IMR-90 (cell line): ENCODE results near the gene TBC1D4.

Source experiments
- BHLHE40 ChIP-seq: fragments of 150-350 bp; IDR thresholded peaks from 2 replicates; pipeline ENCODE4 v1.6.1; 2016; ENCODE audit warnings: mild to moderate bottlenecking, low read depth, low read length
- CEBPB ChIP-seq: IDR thresholded peaks from 2 replicates; pipeline ENCODE4 v1.6.1; 2012; ENCODE audit warnings: low read depth, low read length, improper control_type of control experiment
- FOS ChIP-seq: fragments of 150-350 bp; IDR thresholded peaks from 2 replicates; pipeline ENCODE4 v1.6.1; 2016; ENCODE audit warnings: low read depth, low read length
- MAFK ChIP-seq: IDR thresholded peaks from 2 replicates; pipeline ENCODE4 v1.6.1; 2012; ENCODE audit warnings: low read depth, low read length, improper control_type of control experiment
- MAZ ChIP-seq: IDR thresholded peaks from 2 replicates; pipeline ENCODE4 v1.6.1; 2012; ENCODE audit warnings: low read depth, mild to moderate bottlenecking, low read length, improper control_type of control experiment, moderate library complexity, borderline replicate concordance
- MXI1 ChIP-seq: IDR thresholded peaks from 2 replicates; pipeline ENCODE4 v1.6.1; 2012; ENCODE audit warnings: low read depth, mild to moderate bottlenecking, low read length, moderate library complexity, borderline replicate concordance
- NFE2L2 ChIP-seq: fragments of 150-350 bp; IDR thresholded peaks from 2 replicates; pipeline ENCODE4 v1.6.1; 2016; ENCODE audit warnings: low read depth, mild to moderate bottlenecking, low read length
- POLR2A ChIP-seq: IDR thresholded peaks from 2 replicates; pipeline ENCODE4 v1.6.1; 2012; ENCODE audit warnings: mild to moderate bottlenecking, low read depth, low read length
- RCOR1 ChIP-seq: IDR thresholded peaks from 2 replicates; pipeline ENCODE4 v1.6.1; 2012; ENCODE audit warnings: mild to moderate bottlenecking, low read length, improper control_type of control experiment; ENCODE audit not compliant: insufficient replicate concordance
- TF ChIP-seq, protein P1 (sequence below): conservative IDR thresholded peaks from 2 replicates; pipeline ENCODE4 v1.5.1; 2012; ENCODE audit warnings: mild to moderate bottlenecking, low read depth, low read length, improper control_type of control experiment
- TF ChIP-seq, protein P2 (sequence below): fragments of 150-350 bp; IDR thresholded peaks from 2 replicates; pipeline ENCODE4 v1.6.1; 2017; ENCODE audit warnings: mild to moderate bottlenecking, antibody characterized with exemption, low read length, low read depth

DNA sequence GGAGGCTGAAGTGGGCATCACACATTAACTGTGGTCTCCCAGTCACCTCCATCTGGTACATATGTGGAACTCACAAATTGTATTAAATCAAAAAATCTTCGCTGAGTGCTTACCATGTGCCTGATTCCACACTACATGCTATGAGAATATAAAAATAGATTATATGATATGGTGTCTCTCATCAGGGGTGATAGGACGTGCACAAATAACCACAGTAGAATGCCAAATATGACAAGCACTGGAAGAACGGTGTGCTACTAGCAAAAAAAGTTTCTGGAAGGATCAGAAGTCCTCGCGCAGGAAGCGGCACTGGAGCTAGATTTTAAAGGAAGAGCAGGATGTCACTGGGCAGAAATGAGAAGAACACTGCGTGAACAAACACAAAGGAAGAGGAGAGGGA, 62.3 kb downstream of the TBC1D4 start:
- no peak for TF ChIP-seq POLR2A
- TF ChIP-seq, protein P1, sequence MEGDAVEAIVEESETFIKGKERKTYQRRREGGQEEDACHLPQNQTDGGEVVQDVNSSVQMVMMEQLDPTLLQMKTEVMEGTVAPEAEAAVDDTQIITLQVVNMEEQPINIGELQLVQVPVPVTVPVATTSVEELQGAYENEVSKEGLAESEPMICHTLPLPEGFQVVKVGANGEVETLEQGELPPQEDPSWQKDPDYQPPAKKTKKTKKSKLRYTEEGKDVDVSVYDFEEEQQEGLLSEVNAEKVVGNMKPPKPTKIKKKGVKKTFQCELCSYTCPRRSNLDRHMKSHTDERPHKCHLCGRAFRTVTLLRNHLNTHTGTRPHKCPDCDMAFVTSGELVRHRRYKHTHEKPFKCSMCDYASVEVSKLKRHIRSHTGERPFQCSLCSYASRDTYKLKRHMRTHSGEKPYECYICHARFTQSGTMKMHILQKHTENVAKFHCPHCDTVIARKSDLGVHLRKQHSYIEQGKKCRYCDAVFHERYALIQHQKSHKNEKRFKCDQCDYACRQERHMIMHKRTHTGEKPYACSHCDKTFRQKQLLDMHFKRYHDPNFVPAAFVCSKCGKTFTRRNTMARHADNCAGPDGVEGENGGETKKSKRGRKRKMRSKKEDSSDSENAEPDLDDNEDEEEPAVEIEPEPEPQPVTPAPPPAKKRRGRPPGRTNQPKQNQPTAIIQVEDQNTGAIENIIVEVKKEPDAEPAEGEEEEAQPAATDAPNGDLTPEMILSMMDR = no peak
- no peak for TF ChIP-seq MAZ
- no peak for TF ChIP-seq MAFK
- no peak for TF ChIP-seq CEBPB
- TF ChIP-seq FOS = no peak
- TF ChIP-seq, protein P2, sequence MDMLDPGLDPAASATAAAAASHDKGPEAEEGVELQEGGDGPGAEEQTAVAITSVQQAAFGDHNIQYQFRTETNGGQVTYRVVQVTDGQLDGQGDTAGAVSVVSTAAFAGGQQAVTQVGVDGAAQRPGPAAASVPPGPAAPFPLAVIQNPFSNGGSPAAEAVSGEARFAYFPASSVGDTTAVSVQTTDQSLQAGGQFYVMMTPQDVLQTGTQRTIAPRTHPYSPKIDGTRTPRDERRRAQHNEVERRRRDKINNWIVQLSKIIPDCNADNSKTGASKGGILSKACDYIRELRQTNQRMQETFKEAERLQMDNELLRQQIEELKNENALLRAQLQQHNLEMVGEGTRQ = no peak
- no peak for TF ChIP-seq NFE2L2
- no peak for TF ChIP-seq RCOR1
- no peak for TF ChIP-seq MXI1
- TF ChIP-seq BHLHE40 = no peak
